Hematopoietic multipotent progenitor cell treated with erythropoietin and hydrocortisone succinate and interleukin-3 and kit ligand, for 8 days (in vitro differentiated cells): Measurements from ENCODE around the gene SEMA5B.

Experiments used
- DNase-seq: peaks from one replicate; pipeline ENCODE4 v3.0.0-alpha.2; 2015

The SEMA5B gene

GRCh38 chr3:122991236-122991985, 36.2 kb downstream of the SEMA5B start:
- peak; percentile 14 for DNase-seq

GRCh38 chr3:122989856-122990575, 37.5 kb downstream of the SEMA5B start:
- DNase-seq: no peak

GRCh38 chr3:122988508-122988907, 39.1 kb downstream of the SEMA5B start:
- no peak for DNase-seq

GRCh38 chr3:122987736-122988319, 39.7 kb downstream of the SEMA5B start:
- DNase-seq: no peak

GRCh38 chr3:122987231-122987630, 40.3 kb downstream of the SEMA5B start:
- DNase-seq: no peak

- no peak for DNase-seq
Measured at GRCh38 chr3:122986693-122987179, 40.8 kb downstream of the SEMA5B start.

- DNase-seq: no peak
Measured at GRCh38 chr3:122985539-122985938, 42.0 kb downstream of the SEMA5B start.

GRCh38 chr3:122984650-122985049, 42.9 kb downstream of the SEMA5B start:
- DNase-seq: no peak

GRCh38 chr3:122984007-122984406, 43.6 kb downstream of the SEMA5B start:
- no peak for DNase-seq

- no peak for DNase-seq
Measured at GRCh38 chr3:122982216-122983185, 45.1 kb downstream of the SEMA5B start.

- no peak for DNase-seq
Measured at GRCh38 chr3:122979211-122979610, 48.4 kb downstream of the SEMA5B start.

GRCh38 chr3:122978569-122978968, 49.0 kb downstream of the SEMA5B start:
- no peak for DNase-seq

- DNase-seq: no peak
Measured at GRCh38 chr3:122977746-122978466, 49.7 kb downstream of the SEMA5B start.

- no peak for DNase-seq
Measured at GRCh38 chr3:122975924-122976293, 51.7 kb downstream of the SEMA5B start.

- DNase-seq: peak; percentile 38
Measured at GRCh38 chr3:122975163-122975923, 52.2 kb downstream of the SEMA5B start.

GRCh38 chr3:122974764-122975162, 52.8 kb downstream of the SEMA5B start:
- no peak for DNase-seq

GRCh38 chr3:122973893-122974615, 53.5 kb downstream of the SEMA5B start:
- no peak for DNase-seq

GRCh38 chr3:122972141-122972540, 55.4 kb downstream of the SEMA5B start:
- DNase-seq: no peak

- DNase-seq: no peak
Measured at GRCh38 chr3:122969585-122970469, 57.7 kb downstream of the SEMA5B start.
